Measurements from ENCODE around the gene ATL1. TPM values are rescaled to one million over a fixed set of nuclear protein-coding genes. Genes with fewer than 3 reads are reported as not detected.

Gene ATL1
- total RNA-seq, 3 donors from 2014 or later, result 12.0 to 15.1 (median 13.1) TPM

DNA sequence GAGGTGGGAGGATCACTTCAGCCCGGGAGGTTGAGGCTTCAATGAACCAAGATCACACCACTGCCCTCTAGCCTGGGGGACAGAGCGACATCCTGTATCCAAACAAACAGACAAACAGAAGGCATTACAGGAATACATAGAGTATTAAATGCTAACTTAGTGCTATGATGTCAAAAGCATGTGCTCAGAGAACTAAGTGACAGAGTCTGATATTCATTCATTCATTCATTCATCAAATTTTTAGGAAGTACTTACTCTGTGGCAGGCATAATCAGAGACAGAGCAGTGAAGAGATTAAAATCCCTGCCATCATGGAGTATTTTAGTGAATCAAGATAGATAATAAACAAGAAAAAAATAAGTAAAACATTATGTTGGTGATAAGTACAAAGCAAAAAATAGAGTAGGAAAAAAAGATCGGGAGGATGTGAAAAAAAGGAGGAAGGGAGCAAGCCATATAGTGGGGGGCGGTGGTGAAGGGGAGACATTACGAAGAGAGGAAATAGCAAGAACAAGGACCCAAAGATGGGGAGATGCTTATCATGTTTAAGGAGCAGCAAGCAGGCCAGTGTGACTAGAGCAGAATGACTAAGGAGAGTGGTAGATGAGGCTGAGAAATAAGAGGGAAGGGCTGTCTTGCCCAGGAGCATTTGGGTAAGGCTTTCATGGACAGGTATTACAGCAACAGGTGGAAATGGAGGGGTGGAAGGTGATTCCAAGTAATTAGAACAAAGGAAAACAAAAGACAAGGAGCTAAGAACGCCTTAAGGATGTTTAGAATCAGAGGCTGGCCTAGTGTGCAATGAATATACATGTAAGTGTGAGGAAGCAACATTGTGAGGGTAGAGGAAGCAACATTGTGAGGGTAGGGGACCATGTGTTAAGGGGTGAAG is 30.4 kb upstream of the ATL1 start:
- DNase-seq, result no peak
- no peak overlapping the region for H3K4me3 ChIP-seq
- intact Hi-C loops (cut with DNase I, micrococcal nuclease), result loop anchor here in 1 of 2 donors (5.0 kb wide), 1 partner anchor 207 kb away; no protein-coding TSS in a partner anchor
- H3K4me1 ChIP-seq (ENCODE audit: low read depth), result peaks cover 28% of the 10 kb centered on the region
- ATAC-seq, result no peak
- no peaks in the 10 kb centered on the region for H3K36me3 ChIP-seq (ENCODE audit: low read depth)
- no peaks in the 10 kb centered on the region for H3K9me3 ChIP-seq
- TF ChIP-seq, protein P1, sequence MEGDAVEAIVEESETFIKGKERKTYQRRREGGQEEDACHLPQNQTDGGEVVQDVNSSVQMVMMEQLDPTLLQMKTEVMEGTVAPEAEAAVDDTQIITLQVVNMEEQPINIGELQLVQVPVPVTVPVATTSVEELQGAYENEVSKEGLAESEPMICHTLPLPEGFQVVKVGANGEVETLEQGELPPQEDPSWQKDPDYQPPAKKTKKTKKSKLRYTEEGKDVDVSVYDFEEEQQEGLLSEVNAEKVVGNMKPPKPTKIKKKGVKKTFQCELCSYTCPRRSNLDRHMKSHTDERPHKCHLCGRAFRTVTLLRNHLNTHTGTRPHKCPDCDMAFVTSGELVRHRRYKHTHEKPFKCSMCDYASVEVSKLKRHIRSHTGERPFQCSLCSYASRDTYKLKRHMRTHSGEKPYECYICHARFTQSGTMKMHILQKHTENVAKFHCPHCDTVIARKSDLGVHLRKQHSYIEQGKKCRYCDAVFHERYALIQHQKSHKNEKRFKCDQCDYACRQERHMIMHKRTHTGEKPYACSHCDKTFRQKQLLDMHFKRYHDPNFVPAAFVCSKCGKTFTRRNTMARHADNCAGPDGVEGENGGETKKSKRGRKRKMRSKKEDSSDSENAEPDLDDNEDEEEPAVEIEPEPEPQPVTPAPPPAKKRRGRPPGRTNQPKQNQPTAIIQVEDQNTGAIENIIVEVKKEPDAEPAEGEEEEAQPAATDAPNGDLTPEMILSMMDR (IDR thresholded peaks at IDR 0.05), result no peak

DNA sequence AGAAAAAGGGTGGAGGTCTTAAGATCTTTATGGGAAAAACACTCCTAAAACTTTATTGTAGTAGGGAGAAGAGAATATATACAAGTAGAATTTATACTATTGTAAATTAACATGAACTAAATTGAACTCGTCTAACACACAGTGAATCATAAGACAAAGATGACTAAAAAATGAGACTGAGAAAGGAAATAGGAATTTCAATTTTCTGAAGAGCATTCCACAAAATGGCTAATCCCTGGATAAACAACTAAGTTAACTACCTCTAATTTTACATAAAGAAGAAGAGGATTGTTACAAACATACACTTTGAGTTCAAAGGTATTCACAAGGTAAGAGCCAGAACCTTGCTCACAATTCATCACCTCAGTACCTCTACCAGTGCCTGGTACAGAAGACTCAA is 29.6 kb upstream of the ATL1 start:
- DNase-seq (no peak), ATAC-seq (no peak)
- no peaks in the 10 kb centered on the region for H3K9me3 ChIP-seq
- peaks cover 26% of the 10 kb centered on the region for H3K4me1 ChIP-seq (ENCODE audit: low read depth)
- TF ChIP-seq, protein P1 (IDR thresholded peaks at IDR 0.05), result no peak
- intact Hi-C loops (cut with DNase I, micrococcal nuclease), result loop anchor here in 1 of 2 donors (5.0 kb wide), 1 partner anchor 208 kb away; no protein-coding TSS in a partner anchor
- no peaks in the 10 kb centered on the region for H3K36me3 ChIP-seq (ENCODE audit: low read depth)
- H3K4me3 ChIP-seq, result no peak overlapping the region

DNA sequence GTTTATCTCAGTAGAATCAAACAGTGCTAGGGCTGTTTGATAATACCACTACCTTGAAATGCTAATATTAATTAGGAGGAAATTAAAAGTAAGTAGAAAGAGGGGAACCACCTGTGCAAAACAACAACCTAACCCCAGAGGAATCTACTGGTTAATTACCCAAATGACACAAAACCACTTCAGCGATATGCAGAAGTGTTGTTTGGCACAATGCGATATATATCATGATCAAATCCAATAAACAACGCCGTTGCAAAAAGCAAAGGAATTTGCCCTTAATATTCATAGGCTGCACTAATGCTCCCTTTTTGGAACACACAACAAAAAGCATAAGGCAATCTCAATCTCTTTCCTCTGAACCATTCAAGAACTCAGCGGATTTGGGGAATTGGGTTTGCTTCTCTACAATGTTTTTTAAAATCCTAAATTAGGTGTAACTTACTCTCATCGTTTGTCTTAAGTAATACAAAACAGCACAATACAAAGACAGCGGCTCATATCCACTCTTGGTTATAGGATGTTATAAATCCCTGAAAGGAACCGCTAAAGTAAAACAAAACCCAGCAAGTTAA is 29.1 kb upstream of the ATL1 start:
- intact Hi-C loops (cut with DNase I, micrococcal nuclease), result loop anchor here in 1 of 2 donors (5.0 kb wide), 1 partner anchor 209 kb away; no protein-coding TSS in a partner anchor
- peaks cover 23% of the 10 kb centered on the region for H3K4me1 ChIP-seq (ENCODE audit: low read depth)
- no peaks in the 10 kb centered on the region for H3K9me3 ChIP-seq
- DNase-seq (no peak), ATAC-seq (no peak)
- H3K36me3 ChIP-seq (ENCODE audit: low read depth), result no peaks in the 10 kb centered on the region
- TF ChIP-seq, protein P1 (IDR thresholded peaks at IDR 0.05), result no peak
- H3K4me3 ChIP-seq, result no peak overlapping the region

DNA sequence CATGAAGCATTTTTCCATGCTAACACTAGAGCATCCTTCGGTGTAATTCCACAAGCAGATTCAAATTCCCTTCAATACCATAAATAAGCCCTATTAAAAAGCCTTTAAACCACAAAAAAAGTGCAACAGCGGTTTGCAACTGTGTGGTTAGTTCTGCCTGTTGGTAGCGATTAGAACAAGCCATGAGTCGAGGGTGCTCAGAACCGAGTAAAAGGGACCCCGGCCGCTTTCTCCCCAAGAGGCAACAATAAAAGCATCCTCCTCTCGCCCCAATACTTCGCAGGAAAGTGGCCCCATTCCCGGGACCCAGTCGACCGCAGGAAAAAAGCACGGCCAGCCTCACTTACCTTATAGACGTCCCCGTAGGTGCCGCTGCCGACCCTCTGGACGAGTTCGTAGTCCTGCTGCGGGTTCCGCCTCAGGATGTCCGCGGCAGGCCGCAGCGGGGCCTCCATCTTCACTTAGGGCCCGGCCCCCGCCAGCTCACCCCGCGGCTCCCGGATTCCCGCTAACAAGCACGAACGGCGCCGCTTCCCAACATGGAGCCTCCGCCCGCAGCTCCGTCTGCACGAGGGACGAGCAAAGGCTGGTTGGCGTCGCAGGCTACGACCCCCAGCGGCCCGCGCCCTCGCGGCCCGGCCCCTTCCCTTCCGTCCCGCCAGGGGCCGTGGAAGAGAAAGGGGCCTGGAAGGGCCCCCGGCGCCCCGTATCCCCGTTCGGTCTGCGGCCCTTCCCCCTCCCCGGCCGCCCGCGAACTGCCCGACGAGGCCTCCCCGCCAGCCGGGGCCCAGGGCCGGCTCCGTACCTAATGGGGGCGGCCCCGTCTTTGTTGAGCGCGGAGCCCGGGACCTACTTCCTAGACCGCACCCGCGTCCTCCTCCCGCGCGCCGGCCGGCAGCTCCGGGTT is 28.1 kb upstream of the ATL1 start:
- peaks cover 23% of the 10 kb centered on the region for H3K4me1 ChIP-seq (ENCODE audit: low read depth)
- peak; percentile 58 to 71 (median 70) for DNase-seq

More for the DNA sequence above, 28.1 kb upstream of the ATL1 start:
- Histone ChIP-seq H3K36me3 (ENCODE audit: low read depth) (no peaks in the 10 kb centered on the region), H3K4me3 (peak overlapping the region; percentile 89), H3K9me3 (no peaks in the 10 kb centered on the region)
- intact Hi-C loops (cut with DNase I, micrococcal nuclease), result loop anchor here (2.0 to 5.0 kb wide), 2 partner anchors 210 to 211 kb away; no protein-coding TSS in a partner anchor
- TF ChIP-seq, protein P1 (IDR thresholded peaks at IDR 0.05), result no peak
- peak; percentile 57 for ATAC-seq

All from mucosa of descending colon (tissue), 3 donors.